GM23248 (cell line): ENCODE measurements around the gene ARSG.

Experiments used
- EZH2 ChIP-seq: fragments of 200-600 bp; sonication (generic); IDR thresholded peaks from 2 replicates; pipeline ENCODE4 v1.6.1; 2018; ENCODE audit warnings: antibody characterized with exemption, mild to moderate bottlenecking; ENCODE audit not compliant: insufficient read depth, poor library complexity, severe bottlenecking
- EZH2phosphoT487 ChIP-seq: fragments of 200-600 bp; sonication (generic); IDR thresholded peaks from 2 replicates; pipeline ENCODE4 v1.6.1; 2018; ENCODE audit warnings: antibody characterized with exemption, moderate library complexity, mild to moderate bottlenecking, low read depth; ENCODE audit not compliant: insufficient read depth

GRCh38 chr17:68401288-68401687 is 110.0 kb downstream of the ARSG start:
- TF ChIP-seq EZH2 (no peak), EZH2phosphoT487 (no peak)
